Activated naive CD8-positive, alpha-beta T cell treated with anti-CD3 and anti-CD28 coated beads for 36 hours (primary cell): ENCODE measurements around the gene PPFIBP1. TPM values are rescaled to one million over a fixed set of nuclear protein-coding genes. Genes with fewer than 3 reads are reported as not detected.

ENCODE experiments used
- DNase-seq: peaks from one replicate; pipeline ENCODE4 v3.0.0; 2021
- H3K27ac Mint-ChIP-seq: one replicate; pipeline ENCODE4 v1.8.0; 2022; ENCODE audit warnings: mild to moderate bottlenecking, moderate library complexity, mixed read lengths
- H3K27me3 Mint-ChIP-seq: one replicate; pipeline ENCODE4 v1.8.0; 2022; ENCODE audit warnings: mild to moderate bottlenecking, mixed read lengths
- H3K36me3 Mint-ChIP-seq: one replicate; pipeline ENCODE4 v1.8.0; 2021; ENCODE audit warnings: mild to moderate bottlenecking, mixed read lengths
- H3K4me1 Mint-ChIP-seq: one replicate; pipeline ENCODE4 v1.8.0; 2021; ENCODE audit warnings: mixed read lengths
- H3K4me3 Mint-ChIP-seq: one replicate; pipeline ENCODE4 v1.8.0; 2022; ENCODE audit warnings: mild to moderate bottlenecking, moderate library complexity, mixed read lengths
- H3K9me3 Mint-ChIP-seq: one replicate; pipeline ENCODE4 v1.8.0; 2022; ENCODE audit warnings: mixed read lengths
- total RNA-seq, 2 experiments: library from RNA; stranded (reverse); gene quantifications; one replicate each; pipeline ENCODE4 v1.2.3, GENCODE V29; 2021

The PPFIBP1 gene
- total RNA-seq, 2 experiments from 2014 or later: 22.2 to 22.5 TPM

DNA sequence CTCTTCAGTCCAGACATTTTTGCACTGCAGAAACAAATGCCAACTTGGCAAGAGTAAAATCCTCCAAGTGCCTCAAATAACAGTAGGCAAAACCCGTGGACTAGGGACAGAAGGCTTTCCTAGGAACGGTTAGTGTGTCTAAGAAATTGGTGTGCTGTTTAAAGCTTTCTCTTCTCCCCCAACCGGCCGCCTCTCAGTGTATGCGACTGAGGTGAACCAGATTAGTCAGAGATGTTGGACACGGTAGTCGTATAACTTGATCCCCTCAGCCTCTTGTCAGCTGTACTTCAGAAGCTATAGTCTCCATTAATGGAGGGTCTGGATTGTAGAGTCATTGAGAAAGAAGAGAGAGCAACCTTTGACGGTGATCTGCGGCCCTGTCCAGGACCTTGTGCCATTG, 21.7 kb downstream of the PPFIBP1 start:
- H3K4me1 Mint-ChIP-seq: peaks cover 13% of the 10 kb centered on the region
- H3K36me3 Mint-ChIP-seq: peaks cover 6% of the 10 kb centered on the region
- DNase-seq: no peak
- peaks cover 13% of the 10 kb centered on the region for H3K27me3 Mint-ChIP-seq
- H3K4me3 Mint-ChIP-seq: no peak overlapping the region
- H3K27ac Mint-ChIP-seq: no peak overlapping the region
- peaks cover 2% of the 10 kb centered on the region for H3K9me3 Mint-ChIP-seq

DNA sequence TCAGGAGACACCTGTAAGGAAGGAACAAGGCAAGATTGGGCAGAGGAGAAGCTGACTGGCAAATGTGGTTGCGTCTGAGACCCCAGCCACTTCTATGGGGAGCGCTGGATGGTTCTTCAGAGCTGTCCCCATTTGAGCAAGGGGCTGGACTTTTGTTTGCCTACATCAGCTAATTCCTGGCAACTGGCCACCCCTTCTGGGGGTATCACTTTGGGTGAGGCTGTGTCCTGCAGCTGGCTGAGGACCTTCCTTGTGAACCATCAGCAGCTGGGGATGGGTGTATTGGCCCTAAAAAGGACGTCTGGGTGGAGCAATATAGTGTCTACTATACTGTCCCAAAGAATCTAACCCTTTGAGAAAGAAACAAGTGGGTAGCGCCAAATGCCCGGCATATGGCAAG, 23.6 kb downstream of the PPFIBP1 start:
- Mint-ChIP-seq H3K27me3 (peaks cover 13% of the 10 kb centered on the region), H3K27ac (no peak overlapping the region), H3K9me3 (peaks cover 2% of the 10 kb centered on the region), H3K4me1 (peaks cover 12% of the 10 kb centered on the region), H3K36me3 (peaks cover 6% of the 10 kb centered on the region), H3K4me3 (no peak overlapping the region)
- DNase-seq: no peak

DNA sequence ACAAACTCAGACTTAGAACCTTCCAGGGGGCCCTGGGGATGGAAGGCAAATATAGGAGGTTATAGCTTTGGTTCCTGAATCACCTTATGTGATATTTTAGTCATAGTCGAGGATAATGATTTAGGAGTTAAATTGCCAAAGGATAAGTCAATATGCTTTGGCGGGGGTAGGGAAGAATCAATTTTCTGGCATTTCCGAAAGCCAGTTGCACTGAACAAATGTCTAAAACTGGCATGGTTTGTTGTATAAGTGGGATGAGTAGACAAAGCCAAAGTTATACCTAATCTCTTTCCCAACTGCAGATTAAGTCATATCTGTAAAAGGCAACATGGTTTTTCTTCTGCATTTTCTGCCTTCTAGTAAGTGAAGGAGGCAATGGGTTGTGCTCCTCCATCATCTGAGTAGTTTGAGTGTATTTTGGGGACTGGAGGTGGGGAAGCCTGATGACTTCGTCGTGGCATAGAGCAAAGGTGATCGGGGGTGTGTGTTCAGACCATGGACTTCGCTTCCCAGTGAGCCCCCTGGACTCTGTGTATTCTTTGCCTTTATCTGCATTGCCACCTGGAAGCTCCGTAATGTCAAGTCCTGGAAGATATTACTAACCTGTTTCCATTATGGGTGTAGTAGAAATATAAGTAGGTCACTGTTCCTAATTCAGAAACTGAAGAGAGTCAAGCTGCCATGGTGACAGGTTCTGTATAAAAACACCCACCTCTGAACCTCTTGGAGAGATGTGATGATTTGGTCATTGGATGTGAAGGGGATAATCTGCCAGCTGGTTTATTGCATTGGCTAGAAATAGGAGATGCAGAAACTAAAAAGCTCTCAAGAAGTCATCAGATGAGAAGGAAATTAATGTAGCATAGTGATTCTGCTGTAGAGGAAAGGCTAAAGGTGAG, 24.5 kb downstream of the PPFIBP1 start:
- H3K27ac Mint-ChIP-seq: no peak overlapping the region
- H3K4me3 Mint-ChIP-seq: no peak overlapping the region
- no peak for DNase-seq
- peaks cover 13% of the 10 kb centered on the region for H3K27me3 Mint-ChIP-seq
- peaks cover 2% of the 10 kb centered on the region for H3K9me3 Mint-ChIP-seq
- peaks cover 6% of the 10 kb centered on the region for H3K36me3 Mint-ChIP-seq
- H3K4me1 Mint-ChIP-seq: peaks cover 18% of the 10 kb centered on the region

DNA sequence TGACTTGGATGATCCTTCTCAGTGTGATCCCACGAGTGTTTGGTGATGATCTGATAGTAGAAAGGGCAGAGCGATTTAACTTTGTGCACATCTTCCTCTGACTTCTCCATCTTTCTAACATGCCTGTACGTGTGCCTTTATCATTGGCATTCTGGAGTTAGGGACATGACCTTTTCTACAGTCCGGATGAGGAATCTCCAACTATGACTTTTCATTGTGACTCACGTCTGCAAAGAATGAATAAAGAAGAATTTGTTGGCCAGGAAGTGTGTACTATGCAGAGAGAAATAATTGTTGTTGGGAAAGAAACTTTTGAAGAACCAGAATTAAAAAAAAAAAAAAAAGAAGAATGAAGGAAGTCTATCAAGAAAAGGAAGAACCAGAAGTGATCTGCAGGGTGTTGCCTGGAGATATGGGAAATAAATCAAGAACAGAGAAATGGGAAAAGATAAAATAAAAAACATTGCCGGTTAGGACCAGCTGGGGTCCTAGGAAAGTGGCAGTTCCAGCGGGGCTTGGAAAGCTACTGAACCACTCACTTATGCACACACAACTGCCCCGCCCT, 25.3 kb downstream of the PPFIBP1 start:
- Mint-ChIP-seq H3K36me3 (peaks cover 4% of the 10 kb centered on the region), H3K9me3 (peaks cover 2% of the 10 kb centered on the region), H3K4me1 (peaks cover 18% of the 10 kb centered on the region), H3K27ac (no peak overlapping the region), H3K27me3 (peaks cover 13% of the 10 kb centered on the region), H3K4me3 (no peak overlapping the region)
- DNase-seq: no peak

DNA sequence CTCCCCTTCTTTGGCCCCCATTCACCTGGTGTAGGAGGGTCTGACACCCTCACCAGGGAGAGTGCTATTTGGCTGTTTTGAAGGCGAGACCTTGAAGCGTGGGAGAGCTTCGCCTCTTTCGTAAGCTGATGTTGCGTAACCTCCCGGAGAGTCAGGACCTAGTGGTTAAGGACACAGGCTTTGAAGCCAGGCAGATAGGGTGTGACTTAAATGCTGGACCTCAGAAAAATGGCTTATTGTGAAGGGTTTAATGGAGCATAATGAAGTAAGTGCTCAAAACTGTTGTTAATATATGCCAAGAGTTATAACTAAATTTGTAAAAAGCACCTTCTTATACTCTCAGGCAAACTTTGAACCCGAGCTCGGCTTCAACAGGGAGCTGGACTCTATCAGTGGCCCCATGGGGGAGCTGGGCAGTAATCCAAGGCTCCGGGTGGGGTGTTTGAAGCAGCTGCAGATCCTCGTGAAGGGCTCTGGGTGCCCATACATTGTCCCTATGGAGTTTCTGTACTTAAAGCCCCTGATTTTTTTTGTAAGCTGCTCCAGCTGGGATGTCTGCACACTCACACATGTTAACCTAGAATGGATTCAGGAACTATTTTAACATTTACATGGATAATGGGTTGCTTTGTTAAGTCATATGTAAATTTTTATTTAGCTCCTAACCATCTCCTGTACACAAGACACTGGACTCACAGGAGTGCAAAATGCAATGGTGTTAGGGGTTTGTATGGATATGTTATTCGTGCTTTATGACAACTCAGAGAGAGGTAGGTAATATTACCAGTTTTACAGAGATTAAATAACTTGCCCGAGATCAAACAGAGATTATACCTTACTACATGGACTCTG, 26.0 kb downstream of the PPFIBP1 start:
- no peak overlapping the region for H3K27ac Mint-ChIP-seq
- no peak overlapping the region for H3K4me3 Mint-ChIP-seq
- no peaks in the 10 kb centered on the region for H3K36me3 Mint-ChIP-seq
- DNase-seq: no peak
- peaks cover 14% of the 10 kb centered on the region for H3K27me3 Mint-ChIP-seq
- H3K9me3 Mint-ChIP-seq: no peaks in the 10 kb centered on the region
- H3K4me1 Mint-ChIP-seq: peaks cover 18% of the 10 kb centered on the region

- Mint-ChIP-seq H3K27me3 (peaks cover 14% of the 10 kb centered on the region), H3K4me3 (no peak overlapping the region)
Observed at GRCh38 chr12:27550653-27550975, 26.6 kb downstream of the PPFIBP1 start.

GRCh38 chr12:27551172-27551840, 27.3 kb downstream of the PPFIBP1 start:
- H3K4me3 Mint-ChIP-seq: no peak overlapping the region
- DNase-seq: no peak
- no peaks in the 10 kb centered on the region for H3K36me3 Mint-ChIP-seq
- H3K4me1 Mint-ChIP-seq: peaks cover 31% of the 10 kb centered on the region
- no peaks in the 10 kb centered on the region for H3K9me3 Mint-ChIP-seq
- no peak overlapping the region for H3K27ac Mint-ChIP-seq
- H3K27me3 Mint-ChIP-seq: peaks cover 14% of the 10 kb centered on the region

More at GRCh38 chr12:27550653-27550975, 26.6 kb downstream of the PPFIBP1 start:
- Mint-ChIP-seq H3K9me3 (no peaks in the 10 kb centered on the region), H3K4me1 (peaks cover 24% of the 10 kb centered on the region), H3K36me3 (no peaks in the 10 kb centered on the region), H3K27ac (no peak overlapping the region)
- DNase-seq: no peak

DNA sequence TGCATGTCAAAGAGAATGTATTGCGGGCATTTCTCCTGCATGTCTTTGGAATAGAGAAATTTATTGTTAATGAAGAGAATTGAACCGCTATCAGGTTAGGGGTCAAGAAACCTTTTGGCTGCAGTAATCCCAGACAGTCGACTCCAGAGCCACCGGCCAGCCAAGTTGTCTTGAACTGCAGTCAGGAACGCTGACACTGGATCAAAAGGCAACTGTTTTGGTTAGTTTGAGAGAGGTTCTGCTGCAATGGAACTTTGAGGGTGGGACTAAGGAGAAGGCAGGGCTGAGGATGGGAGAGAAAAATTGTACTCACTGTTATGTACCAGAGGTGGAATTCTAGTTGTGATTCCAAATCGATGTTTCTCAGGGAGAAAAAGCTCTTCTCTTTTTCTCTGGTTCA, 28.2 kb downstream of the PPFIBP1 start:
- Mint-ChIP-seq H3K27me3 (peaks cover 14% of the 10 kb centered on the region), H3K4me3 (no peak overlapping the region), H3K9me3 (no peaks in the 10 kb centered on the region), H3K4me1 (peaks cover 36% of the 10 kb centered on the region), H3K36me3 (no peaks in the 10 kb centered on the region), H3K27ac (no peak overlapping the region)
- no peak for DNase-seq

DNA sequence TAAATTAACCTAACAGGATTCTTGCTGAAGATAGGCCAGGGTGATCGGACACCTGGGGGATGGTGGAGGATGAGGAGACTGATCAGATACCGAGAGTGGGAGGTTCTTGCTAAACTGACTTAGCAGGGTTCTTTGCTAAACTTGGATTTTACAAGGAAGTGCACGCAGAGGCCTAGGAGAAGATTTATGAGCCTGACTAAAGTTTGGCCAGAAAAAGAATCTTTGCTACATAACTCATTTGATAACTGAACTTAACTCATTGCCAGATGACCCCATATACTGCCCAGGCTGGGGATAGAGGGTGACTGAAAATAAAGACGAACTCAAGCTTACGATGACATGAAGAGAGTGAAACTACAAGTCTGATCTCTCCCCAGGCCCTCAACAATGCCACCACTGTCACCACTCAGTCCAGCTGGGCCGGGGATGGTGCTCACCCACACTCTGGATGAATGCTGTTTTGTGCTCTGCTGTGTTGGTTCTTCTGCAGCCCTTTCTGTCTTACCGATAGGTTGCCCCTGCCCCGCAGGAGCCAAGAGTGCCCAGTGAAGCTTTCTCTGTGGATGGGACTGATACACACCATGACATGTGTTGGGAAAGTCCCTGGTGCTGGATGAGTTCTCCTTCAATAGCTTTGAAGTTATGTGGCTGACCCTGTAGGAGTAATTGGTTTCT, 29.0 kb downstream of the PPFIBP1 start:
- no peaks in the 10 kb centered on the region for H3K9me3 Mint-ChIP-seq
- no peak overlapping the region for H3K27ac Mint-ChIP-seq
- peaks cover 14% of the 10 kb centered on the region for H3K27me3 Mint-ChIP-seq
- no peak for DNase-seq
- H3K4me3 Mint-ChIP-seq: no peak overlapping the region
- H3K4me1 Mint-ChIP-seq: peaks cover 36% of the 10 kb centered on the region
- no peaks in the 10 kb centered on the region for H3K36me3 Mint-ChIP-seq

DNA sequence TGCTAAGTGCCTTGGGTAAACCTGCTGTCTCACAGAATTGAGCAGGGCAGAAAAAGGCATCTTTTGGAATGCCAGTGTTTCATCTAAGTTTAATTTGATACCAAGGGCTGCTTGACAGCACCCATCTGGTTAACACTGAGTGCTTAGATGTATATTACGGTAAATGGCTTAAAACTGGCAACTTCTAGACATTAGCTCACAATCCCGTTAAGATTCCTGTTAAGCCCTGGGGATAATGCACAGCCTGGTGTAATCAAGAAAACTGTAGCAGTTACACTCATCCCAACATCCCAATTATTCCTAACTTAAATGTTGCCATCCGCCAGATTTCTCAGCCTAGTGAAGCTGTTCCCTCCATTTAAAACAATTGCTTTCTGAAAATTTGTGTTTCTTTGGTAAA, 29.9 kb downstream of the PPFIBP1 start:
- H3K36me3 Mint-ChIP-seq: no peaks in the 10 kb centered on the region
- H3K27ac Mint-ChIP-seq: no peak overlapping the region
- no peaks in the 10 kb centered on the region for H3K9me3 Mint-ChIP-seq
- peaks cover 9% of the 10 kb centered on the region for H3K27me3 Mint-ChIP-seq
- H3K4me3 Mint-ChIP-seq: no peak overlapping the region
- DNase-seq: no peak
- H3K4me1 Mint-ChIP-seq: peaks cover 31% of the 10 kb centered on the region

- Mint-ChIP-seq H3K27me3 (peaks cover 6% of the 10 kb centered on the region), H3K9me3 (no peaks in the 10 kb centered on the region), H3K36me3 (no peaks in the 10 kb centered on the region), H3K4me1 (peaks cover 27% of the 10 kb centered on the region), H3K4me3 (no peak overlapping the region), H3K27ac (no peak overlapping the region)
- DNase-seq: no peak
Observed at GRCh38 chr12:27554421-27555186, 30.6 kb downstream of the PPFIBP1 start.

- no peak overlapping the region for H3K4me3 Mint-ChIP-seq
- H3K27ac Mint-ChIP-seq: no peak overlapping the region
- no peaks in the 10 kb centered on the region for H3K36me3 Mint-ChIP-seq
- no peaks in the 10 kb centered on the region for H3K9me3 Mint-ChIP-seq
- peaks cover 24% of the 10 kb centered on the region for H3K4me1 Mint-ChIP-seq
- no peak for DNase-seq
- peaks cover 6% of the 10 kb centered on the region for H3K27me3 Mint-ChIP-seq
Observed at GRCh38 chr12:27555361-27555760, 31.4 kb downstream of the PPFIBP1 start.

DNA sequence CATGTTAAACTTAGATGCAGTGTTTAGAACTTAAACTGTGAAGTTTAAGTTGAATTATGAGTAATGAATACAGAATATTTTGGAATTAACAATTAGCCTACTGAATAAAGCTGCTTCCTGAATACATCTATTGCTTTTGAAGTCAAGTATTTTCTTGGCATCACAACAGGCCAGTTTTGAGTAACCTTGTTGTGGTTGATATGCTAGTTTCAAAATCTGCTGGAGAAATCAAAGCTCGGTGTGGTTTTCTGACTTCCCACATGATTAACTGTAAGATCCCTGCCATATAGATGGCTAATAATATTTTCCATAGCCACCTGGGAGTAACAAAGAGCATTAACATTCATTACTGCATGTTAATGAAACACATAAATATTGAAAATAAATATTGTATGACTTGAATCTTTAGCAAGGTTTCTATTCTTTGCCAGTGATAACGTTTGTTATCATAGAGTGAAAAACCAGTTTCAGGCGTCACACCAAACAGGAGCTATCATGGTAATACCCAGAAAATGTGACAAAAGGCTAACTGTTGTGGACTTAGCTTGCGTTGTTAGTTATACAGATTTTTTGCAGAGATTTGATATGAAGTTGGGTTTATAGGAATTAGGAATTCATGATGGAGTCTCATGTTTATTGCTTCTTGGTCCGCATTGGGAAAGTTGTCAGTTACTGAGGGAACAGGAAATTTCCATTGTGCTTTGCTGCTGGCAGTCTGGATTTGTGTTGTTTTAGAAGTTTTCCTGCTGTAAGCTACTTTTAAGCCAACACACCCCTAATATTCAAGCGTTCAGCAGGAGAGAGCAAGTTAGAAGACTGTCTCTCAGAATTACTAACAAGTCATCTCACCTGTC, 32.1 kb downstream of the PPFIBP1 start:
- DNase-seq: no peak
- Mint-ChIP-seq H3K4me1 (peaks cover 24% of the 10 kb centered on the region), H3K27ac (no peak overlapping the region), H3K36me3 (no peaks in the 10 kb centered on the region), H3K27me3 (peaks cover 6% of the 10 kb centered on the region), H3K9me3 (no peaks in the 10 kb centered on the region), H3K4me3 (no peak overlapping the region)
